Forelimb muscle (tissue), 1 donor: ENCODE results near the gene EPC1. TPM values are rescaled to one million over a fixed set of nuclear protein-coding genes. Genes with fewer than 3 reads are reported as not detected.
A peak's percentile ranks its signal among the peaks of the same experiment; 100 is the strongest.
"Not testable (repeated sequence)": the region's sequence is repeated elsewhere in the genome, so short reads cannot be mapped to it uniquely, and the experiment has no call there.

Experiments
- DNase-seq: peaks from one replicate; pipeline ENCODE4 v3.0.0-alpha.2; 2013; ENCODE audit warnings: low read depth
- polyA plus RNA-seq: library from polyadenylated mRNA; unstranded; fragments of 120-200 nt; gene quantifications from one replicate; pipeline ENCODE4 v1.2.1, GENCODE V29; 2013; ENCODE audit not compliant: insufficient read length

Gene EPC1, protein sequence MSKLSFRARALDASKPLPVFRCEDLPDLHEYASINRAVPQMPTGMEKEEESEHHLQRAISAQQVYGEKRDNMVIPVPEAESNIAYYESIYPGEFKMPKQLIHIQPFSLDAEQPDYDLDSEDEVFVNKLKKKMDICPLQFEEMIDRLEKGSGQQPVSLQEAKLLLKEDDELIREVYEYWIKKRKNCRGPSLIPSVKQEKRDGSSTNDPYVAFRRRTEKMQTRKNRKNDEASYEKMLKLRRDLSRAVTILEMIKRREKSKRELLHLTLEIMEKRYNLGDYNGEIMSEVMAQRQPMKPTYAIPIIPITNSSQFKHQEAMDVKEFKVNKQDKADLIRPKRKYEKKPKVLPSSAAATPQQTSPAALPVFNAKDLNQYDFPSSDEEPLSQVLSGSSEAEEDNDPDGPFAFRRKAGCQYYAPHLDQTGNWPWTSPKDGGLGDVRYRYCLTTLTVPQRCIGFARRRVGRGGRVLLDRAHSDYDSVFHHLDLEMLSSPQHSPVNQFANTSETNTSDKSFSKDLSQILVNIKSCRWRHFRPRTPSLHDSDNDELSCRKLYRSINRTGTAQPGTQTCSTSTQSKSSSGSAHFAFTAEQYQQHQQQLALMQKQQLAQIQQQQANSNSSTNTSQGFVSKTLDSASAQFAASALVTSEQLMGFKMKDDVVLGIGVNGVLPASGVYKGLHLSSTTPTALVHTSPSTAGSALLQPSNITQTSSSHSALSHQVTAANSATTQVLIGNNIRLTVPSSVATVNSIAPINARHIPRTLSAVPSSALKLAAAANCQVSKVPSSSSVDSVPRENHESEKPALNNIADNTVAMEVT
- polyA plus RNA-seq: 41.7 TPM

DNA sequence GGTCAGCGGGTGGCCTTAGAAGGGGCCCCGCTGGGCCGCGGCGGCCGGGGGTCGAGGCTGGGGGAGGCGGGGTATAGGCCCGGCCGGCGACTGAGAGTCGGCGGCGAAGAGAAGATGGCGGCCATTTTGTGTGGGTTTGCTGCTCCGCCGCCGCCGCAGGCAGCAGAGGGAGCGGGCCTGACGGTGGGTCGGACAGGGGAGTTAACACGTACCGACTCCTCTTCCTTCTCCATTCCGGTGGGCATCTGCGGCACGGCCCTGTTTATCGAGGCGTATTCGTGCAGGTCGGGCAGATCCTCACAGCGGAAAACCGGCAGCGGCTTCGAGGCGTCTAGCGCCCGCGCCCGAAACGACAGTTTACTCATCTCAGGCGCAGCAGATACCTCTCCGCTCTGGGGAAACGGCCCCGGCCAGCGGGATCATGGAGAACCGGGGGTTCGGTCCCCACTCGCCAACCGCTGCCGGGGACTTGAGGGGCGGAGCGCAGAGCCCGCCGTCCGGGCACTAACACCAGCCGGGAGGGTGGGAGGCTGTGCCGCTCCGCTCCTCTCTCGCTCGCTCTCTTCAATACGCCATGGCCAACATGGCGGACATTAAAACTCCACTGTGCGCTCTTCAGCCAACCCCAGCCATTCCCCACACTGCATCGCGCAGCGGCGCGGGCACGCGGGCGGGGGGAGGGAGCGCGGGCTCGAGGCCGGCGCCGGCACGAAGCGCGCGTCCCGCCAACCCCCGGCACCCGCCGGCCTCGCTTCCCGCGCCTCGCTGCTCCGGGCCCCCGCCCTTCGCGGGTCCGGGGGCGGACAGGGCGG lies at the start of gene EPC1:
Gene EPC1 (minus strand): TSS at position 608 of the 812 bp plus-strand sequence. CDS start 243 bp downstream, at position 365.
- DNase-seq: peak; percentile 86

- no peak for DNase-seq
Measured at GRCh38 chr10:32393911-32394310, 47.0 kb upstream of the EPC1 start.

DNA sequence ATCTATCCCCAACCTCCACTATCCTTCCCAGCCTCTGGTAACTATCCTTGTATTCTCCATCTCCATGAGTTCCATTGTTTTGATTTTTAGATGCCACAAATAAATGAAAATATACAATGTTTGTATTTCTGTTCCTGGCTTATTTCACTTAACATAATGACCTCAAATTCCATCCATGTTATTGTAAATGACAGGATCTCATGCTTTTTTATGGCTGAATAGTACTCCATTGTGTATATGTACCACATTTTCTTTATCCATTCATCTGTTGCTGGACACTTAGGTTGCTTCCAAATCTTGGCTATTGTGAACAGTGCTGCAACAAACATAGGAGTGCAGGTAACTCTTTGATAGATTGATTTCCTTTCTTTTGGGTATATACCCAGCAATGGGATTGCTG lies 45.3 kb upstream of the EPC1 start:
- not testable (repeated sequence) for DNase-seq

DNA sequence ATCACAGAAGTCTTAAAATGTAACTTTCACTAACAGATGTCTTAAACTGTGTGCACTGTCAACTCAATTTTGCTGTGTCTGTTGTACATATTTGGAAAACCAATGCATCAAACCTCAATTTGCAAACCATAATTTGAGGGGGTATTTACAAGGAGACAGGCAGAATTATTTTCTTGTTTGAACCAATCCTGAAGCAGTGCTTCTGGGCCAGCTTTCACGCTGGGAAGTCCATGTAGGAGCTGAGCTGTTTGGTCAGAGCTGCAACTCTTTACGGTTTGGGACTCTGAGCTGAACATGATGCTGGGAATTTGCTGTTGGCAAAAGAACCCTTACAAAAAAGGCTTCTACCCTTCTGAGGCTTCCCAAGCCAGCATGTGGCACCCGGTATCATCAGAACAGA lies 43.2 kb upstream of the EPC1 start:
- no peak for DNase-seq

DNA sequence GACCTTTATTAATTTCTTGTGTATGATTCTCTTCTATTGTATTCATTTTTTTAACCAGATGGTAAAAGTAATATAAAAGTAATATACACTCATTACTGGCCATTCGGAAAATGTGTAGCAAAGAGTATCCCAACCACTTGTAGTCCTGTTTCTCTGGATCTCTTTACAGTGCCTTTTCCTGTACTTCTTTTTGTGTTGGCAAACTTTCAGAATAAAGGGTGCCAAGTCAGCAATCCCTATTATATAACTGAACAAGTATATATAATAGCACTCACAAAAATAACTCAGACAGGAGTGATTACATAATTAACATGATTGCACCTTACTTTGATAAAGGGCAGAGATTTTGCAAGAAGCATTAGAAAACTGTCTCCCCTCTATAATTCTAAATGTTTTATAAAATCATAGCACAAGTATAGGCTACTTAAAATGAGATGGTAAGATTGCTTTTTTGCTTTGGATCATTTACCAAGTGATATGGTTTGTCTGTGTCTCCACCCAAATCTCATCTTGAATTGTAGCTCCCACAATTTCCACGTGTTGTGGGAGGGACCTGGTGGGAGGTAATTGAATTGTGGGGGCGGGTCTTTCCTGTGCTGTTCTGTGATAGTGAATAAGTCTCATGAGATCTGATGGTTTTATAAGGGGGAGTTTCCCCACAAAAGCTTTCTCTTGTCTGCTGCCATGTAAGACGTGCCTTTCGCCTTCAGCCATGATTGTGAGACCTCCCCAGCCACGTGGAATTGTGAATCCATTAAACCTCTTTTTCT lies 41.5 kb upstream of the EPC1 start:
- DNase-seq: no peak

- no peak for DNase-seq
Measured at GRCh38 chr10:32386623-32387260, 39.8 kb upstream of the EPC1 start.

- no peak for DNase-seq
Measured at GRCh38 chr10:32384171-32384570, 37.2 kb upstream of the EPC1 start.

- no peak for DNase-seq
Measured at GRCh38 chr10:32381165-32381564, 34.2 kb upstream of the EPC1 start.

GRCh38 chr10:32379950-32380551 lies 33.1 kb upstream of the EPC1 start:
- DNase-seq: no peak

DNA sequence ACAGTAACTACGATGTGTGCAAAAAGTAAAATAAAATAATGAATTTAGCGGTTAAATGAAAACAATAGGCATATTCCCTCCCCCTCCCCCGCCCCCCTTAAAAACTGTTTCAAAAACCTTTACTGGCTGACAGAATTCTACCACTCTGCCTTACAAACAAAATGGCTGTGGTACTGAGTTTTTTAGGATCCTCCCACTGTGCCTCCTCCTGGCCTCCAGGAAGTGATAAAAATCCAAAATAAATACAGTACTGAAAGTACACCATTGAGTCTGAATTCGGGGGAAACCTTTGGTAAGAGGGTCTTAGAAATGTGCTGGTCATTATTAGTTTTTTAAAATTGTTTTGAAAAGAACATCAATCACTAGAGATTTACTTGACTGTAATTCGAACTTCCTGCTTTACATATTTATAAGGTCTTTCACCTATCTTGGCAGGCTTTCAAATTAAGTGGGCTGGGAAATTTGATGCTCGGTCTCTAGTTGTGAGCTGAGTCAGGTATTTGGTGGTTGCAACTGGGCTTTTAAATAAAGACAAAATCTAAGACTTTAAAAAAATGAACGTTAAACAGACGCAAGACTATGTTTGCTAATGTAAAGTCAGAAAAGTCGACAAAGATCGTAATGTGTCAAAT lies 32.5 kb upstream of the EPC1 start:
- no peak for DNase-seq

- DNase-seq: peak; percentile 92
Measured at GRCh38 chr10:32378363-32379317, 31.7 kb upstream of the EPC1 start.

DNA sequence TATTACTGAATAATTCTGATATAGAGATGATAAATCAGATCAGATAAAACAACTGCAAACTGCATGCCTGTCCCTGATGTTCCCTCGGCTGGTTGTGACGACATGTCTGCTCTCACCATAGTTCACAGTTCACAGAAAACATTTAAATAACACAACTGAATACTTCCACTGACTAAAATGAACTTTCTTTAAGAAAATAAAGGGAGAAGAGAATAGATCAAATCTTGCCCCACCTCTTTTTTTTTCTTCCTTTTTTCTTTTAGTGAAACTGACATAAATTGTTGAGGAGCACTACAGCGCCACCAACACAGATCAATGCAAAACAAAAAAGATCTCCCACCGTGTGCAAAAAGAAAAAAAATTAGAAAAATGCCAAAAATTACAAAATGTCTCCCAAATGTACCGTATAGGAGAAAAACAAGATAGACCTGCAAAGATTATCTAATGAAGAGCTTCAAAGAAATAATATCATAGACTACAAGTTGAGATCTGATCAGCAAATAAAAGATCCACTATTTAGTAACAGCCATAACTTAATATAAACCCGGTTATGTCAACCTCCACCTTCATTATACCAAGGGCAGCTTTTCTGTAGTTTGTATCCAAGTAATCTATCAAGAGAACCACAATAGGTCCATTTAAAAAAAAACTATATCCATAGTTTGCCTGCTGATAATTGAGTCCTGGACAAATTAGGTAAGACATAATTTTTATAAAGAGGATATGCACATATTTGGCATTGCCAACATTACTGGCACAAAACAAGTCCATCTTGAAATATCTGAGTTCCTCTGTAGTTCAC lies 30.7 kb upstream of the EPC1 start:
- DNase-seq: peak; percentile 71

DNA sequence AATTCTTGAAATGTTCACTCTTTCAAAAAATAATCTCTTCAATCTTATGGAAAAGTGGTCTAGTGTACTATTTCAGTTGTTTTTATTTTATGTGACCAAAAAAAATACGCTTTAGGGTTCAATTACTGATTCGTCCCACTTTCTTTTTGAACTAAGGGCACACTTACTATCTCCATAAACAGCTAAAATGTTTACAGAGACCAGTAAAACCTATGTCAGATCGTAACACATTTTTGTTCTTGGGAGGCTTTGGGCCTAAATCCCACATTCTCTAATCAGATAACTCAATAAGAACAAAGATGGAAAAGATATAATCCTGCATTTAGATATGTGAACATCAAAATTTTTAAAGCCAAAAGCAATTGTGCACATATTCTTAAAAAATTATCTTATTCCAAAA lies 29.8 kb upstream of the EPC1 start:
- DNase-seq: no peak

DNA sequence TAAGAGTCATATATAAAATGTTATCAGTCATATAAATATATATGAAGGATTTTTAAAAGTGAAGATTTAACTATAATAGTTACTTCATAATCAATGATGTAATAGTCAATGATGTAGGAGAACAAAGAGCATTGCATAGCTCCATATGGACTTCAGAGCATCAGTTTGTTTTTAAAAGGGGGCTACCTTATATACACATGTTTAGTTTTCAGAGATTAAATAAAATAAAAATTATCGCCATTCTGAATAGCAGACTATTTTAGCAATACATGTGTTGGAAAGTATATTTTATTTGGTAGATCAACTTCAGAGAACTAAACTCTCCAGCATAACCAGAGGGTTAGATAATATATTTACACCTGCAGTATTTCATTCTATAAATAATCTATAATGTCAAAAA lies 29.1 kb upstream of the EPC1 start:
- DNase-seq: no peak

- no peak for DNase-seq
Measured at GRCh38 chr10:32375631-32376030, 28.7 kb upstream of the EPC1 start.

- no peak for DNase-seq
Measured at GRCh38 chr10:32374605-32375004, 27.6 kb upstream of the EPC1 start.

DNA sequence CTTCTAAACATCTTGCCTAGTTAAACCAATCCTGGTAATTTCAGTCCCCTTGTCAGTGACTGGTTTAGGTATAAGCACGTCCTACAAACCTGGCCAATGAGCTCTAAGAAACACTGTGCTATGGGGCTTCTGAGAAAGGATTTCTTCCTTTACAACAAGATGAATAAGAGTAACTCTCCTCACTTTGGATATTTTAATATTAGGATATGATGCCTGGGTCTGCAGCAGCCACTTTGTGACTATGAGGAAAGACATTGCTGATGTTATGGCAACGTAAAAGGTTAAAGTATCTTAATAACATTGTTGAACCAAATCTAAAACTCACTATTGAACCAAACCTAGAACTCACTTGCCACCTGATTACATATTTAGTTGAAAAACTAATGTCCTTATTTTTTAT lies 26.5 kb upstream of the EPC1 start:
- DNase-seq: no peak

- DNase-seq: no peak
Measured at GRCh38 chr10:32373031-32373430, 26.1 kb upstream of the EPC1 start.
